NB4 (cell line): ENCODE data around the gene HLF.

Experiments used
- DNase-seq: peaks from one replicate; pipeline ENCODE4 v3.0.0; 2010; ENCODE audit warnings: low read depth
- H3K4me3 ChIP-seq: one replicate; pipeline ENCODE4 v1.5.1; 2011; ENCODE audit warnings: mild to moderate bottlenecking, low read depth, low read length, moderate library complexity
- CTCF ChIP-seq: IDR thresholded peaks from one replicate; pipeline ENCODE4 v1.5.1; 2012; ENCODE audit warnings: low read depth, low read length
- MAX ChIP-seq: IDR thresholded peaks from 2 replicates; pipeline ENCODE4 v1.6.1; 2011; ENCODE audit warnings: low read depth, low read length
- MYC ChIP-seq: IDR thresholded peaks from 2 replicates; pipeline ENCODE4 v1.6.1; 2011; ENCODE audit warnings: low read depth, low read length
- POLR2A ChIP-seq: IDR thresholded peaks from 2 replicates; pipeline ENCODE4 v1.6.1; 2011; ENCODE audit warnings: mild to moderate bottlenecking; ENCODE audit not compliant: insufficient read length; ENCODE audit errors: extremely low read depth

Gene HLF

GRCh38 chr17:55284944-55285339, 20.2 kb downstream of the HLF start:
- DNase-seq = no peak
- H3K4me3 ChIP-seq = no peak overlapping the region
- TF ChIP-seq MAX = no peak
- no peak for TF ChIP-seq POLR2A
- no peak for TF ChIP-seq CTCF
- no peak for TF ChIP-seq MYC

- no peak for DNase-seq
- H3K4me3 ChIP-seq = no peak overlapping the region
- TF ChIP-seq MAX (no peak), CTCF (no peak), POLR2A (no peak), MYC (no peak)
Measured at GRCh38 chr17:55285340-55286301, 20.9 kb downstream of the HLF start.

GRCh38 chr17:55286681-55287589, 22.2 kb downstream of the HLF start:
- no peak for TF ChIP-seq MAX
- no peak for TF ChIP-seq POLR2A
- TF ChIP-seq CTCF = no peak
- no peak for TF ChIP-seq MYC
- no peak overlapping the region for H3K4me3 ChIP-seq
- DNase-seq = peak; percentile 30

- DNase-seq = no peak
- H3K4me3 ChIP-seq = no peak overlapping the region
Measured at GRCh38 chr17:55288356-55289105, 23.8 kb downstream of the HLF start.

More at GRCh38 chr17:55288356-55289105, 23.8 kb downstream of the HLF start:
- TF ChIP-seq MYC (no peak), MAX (no peak), POLR2A (no peak), CTCF (no peak)
